Measurements from ENCODE around the gene DCUN1D2.

- TF ChIP-seq CTCF (IDR thresholded peaks at IDR 0.05) (no peak), POLR2A (IDR thresholded peaks at IDR 0.05) (no peak)
These were observed 40.7 kb upstream of the DCUN1D2 start for GRCh38 chr13:113531041-113531873.

Data from right lobe of liver (tissue), 4 donors.